Effector memory CD4-positive, alpha-beta T cell (primary cell): Measurements from ENCODE around the gene NRXN2.

Experiments
- DNase-seq, 3 donors: peaks; one replicate each; pipeline ENCODE4 v3.0.0-alpha.2; 2020
- H3K27ac ChIP-seq: 2 replicates; pipeline ENCODE4 v1.7.0; 2013; ENCODE audit warnings: mild to moderate bottlenecking, low read length, moderate library complexity; ENCODE audit not compliant: insufficient read depth, poor library complexity, severe bottlenecking
- H3K27me3 ChIP-seq: replicated peaks from 2 replicates; pipeline ENCODE4 v1.7.0; 2013; ENCODE audit warnings: mild to moderate bottlenecking, low read length; ENCODE audit not compliant: insufficient read depth, control insufficient read depth, poor library complexity, severe bottlenecking
- H3K36me3 ChIP-seq: 2 replicates; pipeline ENCODE4 v1.7.0; 2013; ENCODE audit warnings: mild to moderate bottlenecking, low read length, moderate library complexity; ENCODE audit not compliant: control insufficient read depth, insufficient read depth
- H3K4me1 ChIP-seq: 2 replicates; pipeline ENCODE4 v1.7.0; 2013; ENCODE audit warnings: low read length, mild to moderate bottlenecking; ENCODE audit not compliant: control insufficient read depth, insufficient read depth, poor library complexity, severe bottlenecking
- H3K4me3 ChIP-seq: 2 replicates; pipeline ENCODE4 v1.7.0; 2013; ENCODE audit warnings: low read length, low read depth, mild to moderate bottlenecking; ENCODE audit not compliant: insufficient read depth, poor library complexity, severe bottlenecking
- H3K9me3 ChIP-seq: 2 replicates; pipeline ENCODE4 v1.7.0; 2013; ENCODE audit warnings: mild to moderate bottlenecking, low read length, moderate library complexity; ENCODE audit not compliant: control insufficient read depth

Gene NRXN2

DNA sequence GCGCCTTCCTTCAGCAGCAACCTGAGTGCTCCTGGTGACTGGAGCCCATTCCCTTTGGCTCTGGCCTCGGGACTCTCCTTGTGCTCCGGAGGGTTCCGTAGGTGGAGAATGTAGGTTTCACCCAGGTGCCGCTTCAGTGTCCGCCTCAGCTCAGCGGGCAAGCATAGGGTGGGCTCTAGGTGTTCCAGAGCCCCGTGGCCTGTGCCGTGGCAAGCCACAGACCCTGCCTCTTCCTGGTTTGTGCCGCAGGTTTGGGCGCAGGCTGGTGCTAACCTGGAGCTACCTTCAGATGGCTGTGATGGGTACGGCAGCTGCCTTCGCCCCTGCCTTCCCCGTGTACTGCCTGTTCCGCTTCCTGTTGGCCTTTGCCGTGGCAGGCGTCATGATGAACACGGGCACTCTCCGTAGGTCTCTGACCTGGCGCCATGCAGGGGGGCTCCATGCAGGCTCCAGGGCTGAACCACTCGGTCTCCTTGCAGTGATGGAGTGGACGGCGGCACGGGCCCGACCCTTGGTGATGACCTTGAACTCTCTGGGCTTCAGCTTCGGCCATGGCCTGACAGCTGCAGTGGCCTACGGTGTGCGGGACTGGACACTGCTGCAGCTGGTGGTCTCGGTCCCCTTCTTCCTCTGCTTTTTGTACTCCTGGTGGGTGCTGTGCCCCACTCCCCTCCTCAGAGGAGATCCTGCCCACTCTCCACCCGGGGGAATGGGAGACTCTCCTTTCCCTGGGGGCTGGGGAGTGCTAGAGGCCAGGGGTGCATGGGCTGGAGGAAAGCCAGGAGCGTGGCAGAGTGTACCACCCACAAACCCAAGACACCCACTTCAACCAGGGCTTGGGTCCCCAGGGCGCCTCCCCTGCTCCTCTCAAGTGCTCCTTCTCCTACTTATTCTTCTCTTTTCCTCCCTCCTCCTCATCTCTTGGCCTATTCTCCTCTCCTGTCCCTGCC, 129.6 kb downstream of the NRXN2 start:
- Histone ChIP-seq H3K4me1 (no peaks in the 10 kb centered on the region), H3K27me3 (no peaks in the 10 kb centered on the region), H3K4me3 (no peak overlapping the region), H3K27ac (no peak overlapping the region), H3K9me3 (no peaks in the 10 kb centered on the region), H3K36me3 (no peaks in the 10 kb centered on the region)
- DNase-seq: no peak

DNA sequence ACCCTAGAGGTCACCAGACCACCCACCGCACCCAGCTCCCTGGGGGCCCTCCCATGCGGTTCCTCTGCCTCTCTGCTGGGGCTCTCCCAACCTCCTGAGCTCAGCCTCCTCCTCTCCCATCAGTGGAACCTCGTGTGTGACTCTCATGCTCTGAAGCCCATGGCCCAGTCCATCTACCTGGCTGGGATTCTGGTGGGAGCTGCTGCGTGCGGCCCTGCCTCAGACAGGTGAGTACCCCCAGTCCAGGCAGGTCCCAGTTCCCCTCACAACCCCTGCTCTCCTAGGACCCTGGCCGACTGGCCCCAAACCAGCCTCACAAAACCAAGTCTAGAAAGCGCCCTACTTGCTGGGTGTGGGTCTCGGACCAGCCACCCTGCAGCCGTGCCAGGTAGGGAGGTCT, 130.3 kb downstream of the NRXN2 start:
- no peak overlapping the region for H3K27ac ChIP-seq
- no peaks in the 10 kb centered on the region for H3K36me3 ChIP-seq
- no peaks in the 10 kb centered on the region for H3K27me3 ChIP-seq
- H3K9me3 ChIP-seq: no peaks in the 10 kb centered on the region
- no peak overlapping the region for H3K4me3 ChIP-seq
- no peaks in the 10 kb centered on the region for H3K4me1 ChIP-seq
- no peak for DNase-seq

DNA sequence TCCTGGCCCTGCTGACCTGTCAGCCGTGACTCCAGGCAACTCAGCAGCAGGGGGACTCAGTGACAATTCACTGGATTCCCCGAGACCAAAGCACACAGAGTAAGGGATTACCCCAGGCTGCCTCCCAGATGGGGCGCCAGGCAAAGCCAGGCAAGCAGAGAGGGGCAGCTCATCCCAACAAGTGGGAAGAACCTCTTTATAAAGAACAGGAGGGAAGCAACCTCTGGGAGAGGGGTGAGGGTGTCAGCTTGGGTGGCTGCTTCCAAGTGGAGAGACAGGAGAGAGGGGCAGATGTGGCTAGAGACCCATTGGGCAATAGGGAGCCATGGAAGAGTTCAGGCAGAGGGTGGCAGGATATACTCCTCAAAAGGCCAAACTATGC, 130.8 kb downstream of the NRXN2 start:
- no peak overlapping the region for H3K27ac ChIP-seq
- H3K4me3 ChIP-seq: no peak overlapping the region
- no peaks in the 10 kb centered on the region for H3K4me1 ChIP-seq
- H3K36me3 ChIP-seq: no peaks in the 10 kb centered on the region
- H3K9me3 ChIP-seq: no peaks in the 10 kb centered on the region
- no peaks in the 10 kb centered on the region for H3K27me3 ChIP-seq
- no peak for DNase-seq

DNA sequence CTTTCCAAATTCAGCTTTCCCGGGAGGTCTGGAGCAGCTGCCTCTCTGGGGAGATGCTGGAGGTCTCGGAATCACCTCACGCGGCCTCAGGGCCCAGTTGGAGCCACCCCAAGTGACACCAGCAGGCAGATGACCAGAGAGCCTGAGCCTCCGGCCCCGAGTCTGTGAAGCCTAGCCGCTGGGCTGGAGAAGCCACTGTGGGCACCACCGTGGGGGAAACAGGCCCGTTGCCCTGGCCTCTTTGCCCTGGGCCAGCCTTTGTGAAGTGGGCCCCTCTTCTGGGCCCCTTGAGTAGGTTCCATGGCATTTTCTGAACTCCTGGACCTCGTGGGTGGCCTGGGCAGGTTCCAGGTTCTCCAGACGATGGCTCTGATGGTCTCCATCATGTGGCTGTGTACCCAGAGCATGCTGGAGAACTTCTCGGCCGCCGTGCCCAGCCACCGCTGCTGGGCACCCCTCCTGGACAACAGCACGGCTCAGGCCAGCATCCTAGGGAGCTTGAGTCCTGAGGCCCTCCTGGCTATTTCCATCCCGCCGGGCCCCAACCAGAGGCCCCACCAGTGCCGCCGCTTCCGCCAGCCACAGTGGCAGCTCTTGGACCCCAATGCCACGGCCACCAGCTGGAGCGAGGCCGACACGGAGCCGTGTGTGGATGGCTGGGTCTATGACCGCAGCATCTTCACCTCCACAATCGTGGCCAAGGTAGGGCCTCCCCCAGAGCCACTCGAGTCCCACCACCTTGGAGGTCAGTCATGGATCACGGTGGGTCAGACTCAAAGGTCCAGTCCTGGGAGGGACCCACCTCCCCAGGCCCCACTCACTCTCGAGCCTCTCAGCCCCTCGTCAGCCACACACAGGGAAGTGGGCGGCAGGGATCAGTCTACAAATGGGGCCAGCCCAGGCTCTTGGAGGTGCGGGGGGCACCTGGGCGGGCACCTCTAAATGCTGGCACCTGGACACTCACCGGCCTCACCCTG, 131.5 kb downstream of the NRXN2 start:
- Histone ChIP-seq H3K4me3 (no peak overlapping the region), H3K4me1 (no peaks in the 10 kb centered on the region), H3K36me3 (no peaks in the 10 kb centered on the region), H3K9me3 (no peaks in the 10 kb centered on the region), H3K27me3 (no peaks in the 10 kb centered on the region), H3K27ac (no peak overlapping the region)
- no peak for DNase-seq

DNA sequence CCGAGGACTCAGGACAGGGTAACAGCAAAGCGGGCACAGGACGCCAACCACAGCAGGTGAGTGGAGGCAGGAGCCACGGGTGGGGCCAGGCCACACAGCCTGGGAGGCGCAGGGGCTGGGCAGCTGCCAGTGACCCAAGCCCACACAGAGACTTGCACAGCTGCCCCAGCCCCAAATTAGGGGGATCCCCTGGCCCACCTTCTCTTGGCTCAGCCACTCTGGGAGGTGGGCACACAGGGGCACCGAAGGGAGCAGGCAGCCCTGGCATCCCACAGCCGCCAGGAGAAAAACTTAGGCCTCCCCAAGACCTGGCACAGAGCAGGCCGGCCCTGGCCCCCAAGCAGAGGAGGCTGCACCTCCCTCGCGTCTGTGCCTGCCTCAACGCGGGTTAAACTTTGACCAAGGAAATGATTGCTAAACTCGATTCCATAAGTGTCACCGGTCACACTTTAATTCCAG, 132.2 kb downstream of the NRXN2 start, which contains the start of gene SLC22A12:
Gene SLC22A12 (plus strand): TSS at position 458 of the 459 bp plus-strand sequence. CDS start 337 bp downstream, outside the sequence.
- Histone ChIP-seq H3K4me1 (no peaks in the 10 kb centered on the region), H3K27ac (no peak within 1 kb of the TSS), H3K27me3 (no peaks in the 10 kb centered on the region), H3K9me3 (no peaks in the 10 kb centered on the region), H3K36me3 (no peaks in the 10 kb centered on the region), H3K4me3 (no peak within 1 kb of the TSS)
- DNase-seq: no peak

DNA sequence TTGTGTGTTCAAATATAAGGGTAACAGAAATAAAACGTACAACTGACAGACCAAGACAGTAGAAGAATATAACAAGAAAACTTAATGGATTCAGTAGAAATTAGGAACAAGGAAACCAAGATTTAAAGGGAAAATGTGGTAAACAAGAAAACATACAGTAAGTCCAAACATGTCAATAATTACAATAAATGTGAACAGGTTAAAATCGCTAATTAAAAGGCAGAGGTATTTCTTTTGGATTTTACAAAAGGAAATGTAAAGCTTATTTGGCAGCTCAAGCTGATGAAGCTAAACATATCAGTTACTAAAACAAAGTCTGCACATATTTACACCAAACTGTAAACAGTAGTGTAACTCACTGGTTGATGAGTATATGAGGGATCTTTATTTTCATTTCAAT, 134.3 kb downstream of the NRXN2 start:
- no peak for DNase-seq
- no peak overlapping the region for H3K27ac ChIP-seq
- H3K36me3 ChIP-seq: no peaks in the 10 kb centered on the region
- no peak overlapping the region for H3K4me3 ChIP-seq
- no peaks in the 10 kb centered on the region for H3K4me1 ChIP-seq
- H3K9me3 ChIP-seq: no peaks in the 10 kb centered on the region
- H3K27me3 ChIP-seq: no peaks in the 10 kb centered on the region

DNA sequence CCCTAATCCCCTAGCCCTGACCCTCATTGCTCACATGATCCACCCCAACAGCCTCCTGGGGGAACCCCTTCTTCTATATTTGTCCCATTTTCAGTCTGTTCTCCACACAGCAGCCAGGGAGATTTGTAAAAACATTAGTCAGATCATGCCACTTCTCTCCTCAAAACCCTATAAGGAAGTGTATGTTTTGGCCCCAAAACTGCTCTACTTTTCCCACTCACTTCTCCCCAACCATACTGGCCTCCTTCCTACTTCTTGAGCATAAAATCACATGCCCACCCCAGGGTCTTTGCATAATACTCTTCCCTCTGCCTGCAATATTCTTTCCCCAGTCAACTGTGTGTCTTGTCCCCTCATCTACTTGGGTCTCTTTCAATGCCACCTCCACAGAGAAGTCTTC, 136.6 kb downstream of the NRXN2 start:
- H3K4me1 ChIP-seq: no peaks in the 10 kb centered on the region
- H3K9me3 ChIP-seq: no peaks in the 10 kb centered on the region
- no peak overlapping the region for H3K27ac ChIP-seq
- H3K4me3 ChIP-seq: no peak overlapping the region
- H3K27me3 ChIP-seq: no peaks in the 10 kb centered on the region
- DNase-seq: no peak
- H3K36me3 ChIP-seq: no peaks in the 10 kb centered on the region

DNA sequence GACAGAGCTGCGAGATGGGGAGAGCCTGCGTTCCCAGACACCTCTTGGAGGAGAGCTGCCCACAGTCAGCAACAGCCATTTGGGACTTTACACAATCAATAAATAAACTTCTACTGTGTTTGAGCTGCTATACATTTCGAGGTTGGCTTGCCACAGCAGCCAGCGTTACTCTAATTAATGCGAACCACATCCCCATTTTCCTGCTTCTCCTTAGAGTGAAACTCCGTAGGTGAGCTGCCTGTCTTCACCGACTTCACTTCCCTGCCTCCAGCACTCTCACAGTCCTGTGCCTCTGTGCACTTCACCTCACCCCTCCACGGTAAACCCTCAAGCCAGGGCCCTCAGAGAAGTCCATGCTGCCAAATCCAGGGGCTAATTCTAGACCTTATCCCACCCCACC, 137.8 kb downstream of the NRXN2 start:
- no peak overlapping the region for H3K27ac ChIP-seq
- no peak for DNase-seq
- no peaks in the 10 kb centered on the region for H3K27me3 ChIP-seq
- H3K4me3 ChIP-seq: no peak overlapping the region
- H3K36me3 ChIP-seq: no peaks in the 10 kb centered on the region
- no peaks in the 10 kb centered on the region for H3K4me1 ChIP-seq
- no peaks in the 10 kb centered on the region for H3K9me3 ChIP-seq

DNA sequence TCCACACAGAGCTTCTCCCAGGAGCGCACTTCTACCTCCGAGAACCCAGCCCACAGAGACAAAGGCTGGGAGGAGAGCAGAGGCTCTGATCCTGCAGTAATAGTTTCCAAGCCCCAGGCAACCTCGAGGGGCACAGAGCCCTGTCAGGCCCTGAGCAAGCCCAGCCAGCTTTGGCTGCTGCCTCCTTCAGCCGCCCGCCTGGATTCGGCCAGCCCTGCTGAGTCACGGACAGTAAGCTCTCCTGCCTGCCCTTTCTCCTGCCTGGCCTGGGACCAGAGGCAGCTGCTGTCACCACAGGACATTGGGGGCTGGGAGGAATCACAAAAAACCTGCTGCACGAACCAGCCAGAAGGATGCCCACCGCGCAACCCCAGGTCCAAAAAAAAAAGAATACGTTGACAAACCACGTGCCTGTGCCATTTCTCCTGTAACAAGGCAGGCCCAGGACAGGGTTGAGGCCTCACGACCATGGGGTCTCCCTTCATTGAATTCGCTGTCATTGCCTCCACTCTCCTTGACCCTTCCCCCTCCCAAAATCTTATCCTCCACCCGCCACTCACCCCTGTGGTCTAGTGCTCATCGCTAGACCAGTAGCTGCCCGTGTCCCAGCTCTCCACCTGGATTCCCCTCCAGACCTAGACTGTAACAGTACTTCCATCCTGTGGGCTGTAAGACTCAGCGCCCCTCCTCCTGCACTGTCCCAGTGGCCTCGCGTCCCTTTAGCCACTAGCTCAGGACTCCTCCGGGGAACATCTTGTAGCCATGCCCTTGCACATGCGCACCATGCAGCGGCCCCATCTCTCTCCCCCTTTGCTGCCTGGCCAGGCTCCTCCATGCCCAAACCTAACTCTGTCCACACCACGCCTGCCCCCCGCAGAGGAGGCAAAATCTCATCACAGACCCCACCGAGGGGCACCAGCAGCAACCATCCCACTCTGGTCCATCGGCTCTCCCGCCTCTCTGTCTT, 139.4 kb downstream of the NRXN2 start:
- no peaks in the 10 kb centered on the region for H3K4me1 ChIP-seq
- no peaks in the 10 kb centered on the region for H3K36me3 ChIP-seq
- H3K4me3 ChIP-seq: no peak overlapping the region
- DNase-seq: no peak
- H3K9me3 ChIP-seq: no peaks in the 10 kb centered on the region
- H3K27ac ChIP-seq: no peak overlapping the region
- no peaks in the 10 kb centered on the region for H3K27me3 ChIP-seq
